Activated CD4-positive, alpha-beta T cell treated with anti-CD3 and anti-CD28 coated beads for 36 hours (primary cell): ENCODE results near the gene SPDYE16. TPM values are rescaled to one million over a fixed set of nuclear protein-coding genes. Genes with fewer than 3 reads are reported as not detected.
"Not testable (repeated sequence)": the region's sequence is repeated elsewhere in the genome, so short reads cannot be mapped to it uniquely, and the experiment has no call there.

Source experiments
- ATAC-seq: fragments of 200-7000 bp; cut with Tn5 transposase; one replicate; pipeline ENCODE4 v1.10.0; 2021; ENCODE audit warnings: mild to moderate bottlenecking, moderate library complexity
- CTCF ChIA-PET: fragments of 350-600 bp; sonication (Branson Sonifier 250); formaldehyde crosslinking; loops from one replicate; lab custom pipeline; 2021; ENCODE audit warnings: antibody characterized with exemption; lab: Charles Lee
- POLR2A ChIA-PET: fragments of 350-600 bp; sonication (Branson Sonifier 250); formaldehyde crosslinking; loops from one replicate; lab custom pipeline; 2021; ENCODE audit warnings: antibody characterized with exemption, inconsistent platforms; lab: Charles Lee
- DNase-seq: peaks from one replicate; pipeline ENCODE4 v3.0.0-alpha.2; 2020
- H3K27ac Mint-ChIP-seq: one replicate; pipeline ENCODE4 v1.8.0; 2021; ENCODE audit warnings: mixed read lengths
- H3K27me3 Mint-ChIP-seq: one replicate; pipeline ENCODE4 v1.8.0; 2021; ENCODE audit warnings: mixed read lengths
- H3K36me3 Mint-ChIP-seq: one replicate; pipeline ENCODE4 v1.8.0; 2021; ENCODE audit warnings: low read depth, mixed read lengths
- H3K4me1 Mint-ChIP-seq: one replicate; pipeline ENCODE4 v1.8.0; 2021; ENCODE audit warnings: mixed read lengths
- H3K4me3 Mint-ChIP-seq: one replicate; pipeline ENCODE4 v1.8.0; 2021; ENCODE audit warnings: mild to moderate bottlenecking, moderate library complexity, mixed read lengths
- H3K9me3 Mint-ChIP-seq: one replicate; pipeline ENCODE4 v1.8.0; 2021; ENCODE audit warnings: low read depth, mixed read lengths
- intact Hi-C, 2 experiments: fragments of 100-400 bp; cut with DNase I in 1 of 2; cut with micrococcal nuclease in 1 of 2; formaldehyde crosslinking; loops; one replicate each; pipeline versions ENCODE4 v1.14.2 to v1.15.1; 2022 to 2024; cut with DNase I, micrococcal nuclease
- total RNA-seq, 2 experiments: library from RNA; stranded (reverse); gene quantifications; one replicate each; pipeline ENCODE4 v1.2.3, GENCODE V29; 2021

Gene SPDYE16
- total RNA-seq, 2 experiments from 2014 or later = 0.18 TPM; not detected in 1

GRCh38 chr7:76572296-76572695 is 29.2 kb upstream of the SPDYE16 start:
- intact Hi-C loops, POLR2A ChIA-PET: not testable (repeated sequence)

GRCh38 chr7:76570324-76570775 is 27.3 kb upstream of the SPDYE16 start:
- ATAC-seq, H3K27me3 Mint-ChIP-seq, H3K4me1 Mint-ChIP-seq, H3K9me3 Mint-ChIP-seq, DNase-seq, H3K27ac Mint-ChIP-seq, H3K4me3 Mint-ChIP-seq, CTCF ChIA-PET, intact Hi-C loops, POLR2A ChIA-PET: not testable (repeated sequence)
- peaks cover 28% of the 10 kb centered on the region for H3K36me3 Mint-ChIP-seq

More at GRCh38 chr7:76572296-76572695, 29.2 kb upstream of the SPDYE16 start:
- H3K36me3 Mint-ChIP-seq = peaks cover 15% of the 10 kb centered on the region
- H3K27ac Mint-ChIP-seq, ATAC-seq, CTCF ChIA-PET, H3K4me1 Mint-ChIP-seq, DNase-seq, H3K4me3 Mint-ChIP-seq, H3K27me3 Mint-ChIP-seq, H3K9me3 Mint-ChIP-seq: not testable (repeated sequence)

GRCh38 chr7:76568742-76569141 is 25.6 kb upstream of the SPDYE16 start:
- peaks cover 37% of the 10 kb centered on the region for H3K36me3 Mint-ChIP-seq
- DNase-seq, H3K27ac Mint-ChIP-seq, H3K27me3 Mint-ChIP-seq, CTCF ChIA-PET, H3K9me3 Mint-ChIP-seq, H3K4me1 Mint-ChIP-seq, ATAC-seq, H3K4me3 Mint-ChIP-seq, POLR2A ChIA-PET, intact Hi-C loops: not testable (repeated sequence)

- intact Hi-C loops, POLR2A ChIA-PET, H3K27me3 Mint-ChIP-seq, CTCF ChIA-PET, H3K4me3 Mint-ChIP-seq, ATAC-seq, H3K9me3 Mint-ChIP-seq, H3K27ac Mint-ChIP-seq, DNase-seq: not testable (repeated sequence)
- Mint-ChIP-seq H3K36me3 (peaks cover 36% of the 10 kb centered on the region), H3K4me1 (peaks cover 11% of the 10 kb centered on the region)
These were observed 24.7 kb upstream of the SPDYE16 start for GRCh38 chr7:76567753-76568152.

- H3K4me3 Mint-ChIP-seq, intact Hi-C loops, H3K9me3 Mint-ChIP-seq, H3K27me3 Mint-ChIP-seq, CTCF ChIA-PET, POLR2A ChIA-PET, H3K27ac Mint-ChIP-seq, DNase-seq, ATAC-seq: not testable (repeated sequence)
- Mint-ChIP-seq H3K36me3 (peaks cover 36% of the 10 kb centered on the region), H3K4me1 (peaks cover 14% of the 10 kb centered on the region)
These were observed 24.2 kb upstream of the SPDYE16 start for GRCh38 chr7:76567311-76567710.

- ATAC-seq, CTCF ChIA-PET, POLR2A ChIA-PET, H3K4me3 Mint-ChIP-seq, DNase-seq, H3K27ac Mint-ChIP-seq, intact Hi-C loops, H3K9me3 Mint-ChIP-seq, H3K27me3 Mint-ChIP-seq: not testable (repeated sequence)
- Mint-ChIP-seq H3K4me1 (peaks cover 17% of the 10 kb centered on the region), H3K36me3 (peaks cover 44% of the 10 kb centered on the region)
These were observed 21.9 kb upstream of the SPDYE16 start for GRCh38 chr7:76565001-76565400.

GRCh38 chr7:76561342-76561741 is 18.2 kb upstream of the SPDYE16 start:
- not testable (repeated sequence) for ATAC-seq
- peaks cover 44% of the 10 kb centered on the region for H3K36me3 Mint-ChIP-seq

GRCh38 chr7:76560157-76560556 is 17.1 kb upstream of the SPDYE16 start:
- POLR2A ChIA-PET = not testable (repeated sequence)
- peaks cover 41% of the 10 kb centered on the region for H3K36me3 Mint-ChIP-seq

More at GRCh38 chr7:76561342-76561741, 18.2 kb upstream of the SPDYE16 start:
- H3K4me3 Mint-ChIP-seq, H3K9me3 Mint-ChIP-seq, intact Hi-C loops, POLR2A ChIA-PET, H3K27me3 Mint-ChIP-seq, CTCF ChIA-PET, DNase-seq, H3K27ac Mint-ChIP-seq: not testable (repeated sequence)
- peaks cover 29% of the 10 kb centered on the region for H3K4me1 Mint-ChIP-seq

GRCh38 chr7:76559685-76560084 is 16.6 kb upstream of the SPDYE16 start:
- H3K36me3 Mint-ChIP-seq = peaks cover 43% of the 10 kb centered on the region
- intact Hi-C loops = not testable (repeated sequence)

More at GRCh38 chr7:76560157-76560556, 17.1 kb upstream of the SPDYE16 start:
- H3K4me1 Mint-ChIP-seq = peaks cover 33% of the 10 kb centered on the region
- H3K27ac Mint-ChIP-seq, H3K9me3 Mint-ChIP-seq, ATAC-seq, CTCF ChIA-PET, H3K4me3 Mint-ChIP-seq, H3K27me3 Mint-ChIP-seq, intact Hi-C loops, DNase-seq: not testable (repeated sequence)

GRCh38 chr7:76551992-76552391 is 8.9 kb upstream of the SPDYE16 start:
- H3K27me3 Mint-ChIP-seq, ATAC-seq, intact Hi-C loops, H3K9me3 Mint-ChIP-seq, CTCF ChIA-PET, POLR2A ChIA-PET, H3K4me3 Mint-ChIP-seq, DNase-seq, H3K27ac Mint-ChIP-seq: not testable (repeated sequence)
- Mint-ChIP-seq H3K36me3 (peaks cover 27% of the 10 kb centered on the region), H3K4me1 (peaks cover 25% of the 10 kb centered on the region)

More at GRCh38 chr7:76559685-76560084, 16.6 kb upstream of the SPDYE16 start:
- H3K27me3 Mint-ChIP-seq, H3K4me3 Mint-ChIP-seq, H3K9me3 Mint-ChIP-seq, DNase-seq, CTCF ChIA-PET, ATAC-seq, H3K27ac Mint-ChIP-seq, POLR2A ChIA-PET: not testable (repeated sequence)
- peaks cover 36% of the 10 kb centered on the region for H3K4me1 Mint-ChIP-seq

- DNase-seq, ATAC-seq, CTCF ChIA-PET, H3K27me3 Mint-ChIP-seq, H3K9me3 Mint-ChIP-seq, POLR2A ChIA-PET: not testable (repeated sequence)
- H3K36me3 Mint-ChIP-seq = peaks cover 19% of the 10 kb centered on the region
- peak overlapping the region; percentile 82 for H3K27ac Mint-ChIP-seq
- intact Hi-C loops = loop anchor here in 1 of 2 experiments (5.0 kb wide), 1 partner anchor 383 kb away; no protein-coding TSS in a partner anchor
- peaks cover 19% of the 10 kb centered on the region for H3K4me1 Mint-ChIP-seq
- H3K4me3 Mint-ChIP-seq = peak overlapping the region; percentile 93
These were observed 6.8 kb upstream of the SPDYE16 start for GRCh38 chr7:76549855-76550248.
